GM13977 (cell line): ENCODE measurements around the gene KYNU.

Experiments
- DNase-seq: peaks from one replicate; pipeline ENCODE4 v3.0.0; 2012; ENCODE audit warnings: low spot score
- in situ Hi-C: fragments of 300-500 bp; cut with MboI; formaldehyde crosslinking; loops from one replicate; pipeline ENCODE4 v1.12.0; 2022; ENCODE audit warnings: low sequenced_read_pairs, low pct_unique_long_range_greater_than_20kb, mixed read lengths, inconsistent platforms; ENCODE audit not compliant: unreplicated experiment
- TF ChIP-seq, protein P1 (sequence below): IDR thresholded peaks from 2 replicates; pipeline ENCODE4 v1.5.1; 2012; ENCODE audit warnings: mild to moderate bottlenecking, control low read depth; ENCODE audit not compliant: insufficient read depth; ENCODE audit errors: extremely low read depth, missing control alignments

The KYNU gene

DNA sequence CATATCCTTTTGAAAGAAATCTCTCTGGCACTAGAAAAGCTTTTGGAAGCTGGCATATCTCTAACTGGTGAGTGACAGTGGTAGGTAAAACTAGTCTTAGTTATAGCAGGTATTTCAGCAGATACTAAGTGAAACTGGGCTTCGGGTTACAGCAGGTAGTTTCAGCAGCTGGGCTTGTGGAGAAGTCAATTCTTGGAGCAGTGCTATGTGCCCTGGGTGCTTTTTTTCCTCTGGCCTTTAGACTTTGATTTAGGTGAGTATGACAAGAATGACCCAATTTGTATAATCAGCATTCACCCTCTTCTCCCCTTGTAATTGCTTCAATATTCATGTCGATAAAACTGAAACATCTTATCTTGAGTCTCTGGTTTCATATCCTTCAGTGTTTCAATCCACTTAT lies 123.1 kb downstream of the KYNU start:
- in situ Hi-C loops: no loop called here
- TF ChIP-seq, protein P1, sequence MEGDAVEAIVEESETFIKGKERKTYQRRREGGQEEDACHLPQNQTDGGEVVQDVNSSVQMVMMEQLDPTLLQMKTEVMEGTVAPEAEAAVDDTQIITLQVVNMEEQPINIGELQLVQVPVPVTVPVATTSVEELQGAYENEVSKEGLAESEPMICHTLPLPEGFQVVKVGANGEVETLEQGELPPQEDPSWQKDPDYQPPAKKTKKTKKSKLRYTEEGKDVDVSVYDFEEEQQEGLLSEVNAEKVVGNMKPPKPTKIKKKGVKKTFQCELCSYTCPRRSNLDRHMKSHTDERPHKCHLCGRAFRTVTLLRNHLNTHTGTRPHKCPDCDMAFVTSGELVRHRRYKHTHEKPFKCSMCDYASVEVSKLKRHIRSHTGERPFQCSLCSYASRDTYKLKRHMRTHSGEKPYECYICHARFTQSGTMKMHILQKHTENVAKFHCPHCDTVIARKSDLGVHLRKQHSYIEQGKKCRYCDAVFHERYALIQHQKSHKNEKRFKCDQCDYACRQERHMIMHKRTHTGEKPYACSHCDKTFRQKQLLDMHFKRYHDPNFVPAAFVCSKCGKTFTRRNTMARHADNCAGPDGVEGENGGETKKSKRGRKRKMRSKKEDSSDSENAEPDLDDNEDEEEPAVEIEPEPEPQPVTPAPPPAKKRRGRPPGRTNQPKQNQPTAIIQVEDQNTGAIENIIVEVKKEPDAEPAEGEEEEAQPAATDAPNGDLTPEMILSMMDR: no peak
- DNase-seq: no peak

DNA sequence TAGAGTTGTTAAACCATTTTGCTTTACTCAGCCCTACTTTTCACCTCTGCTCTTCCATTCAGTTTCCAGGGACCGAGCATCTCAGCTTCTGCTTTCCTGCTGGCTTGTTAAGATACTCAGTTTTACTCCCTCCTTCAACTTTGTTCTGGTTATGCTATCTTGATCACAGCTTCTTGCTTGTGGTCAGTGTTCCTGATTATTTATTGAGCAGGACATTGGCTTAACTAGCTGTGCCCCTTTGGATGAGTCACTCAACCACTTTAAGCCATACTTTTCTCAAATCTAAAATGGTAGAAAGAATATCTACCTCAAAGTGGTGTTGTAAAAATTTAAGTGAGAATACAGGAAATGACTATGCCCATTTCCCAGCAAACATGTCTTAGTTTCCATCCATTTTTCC lies 124.0 kb downstream of the KYNU start:
- in situ Hi-C loops: no loop called here
- TF ChIP-seq, protein P1: no peak
- DNase-seq: no peak

DNA sequence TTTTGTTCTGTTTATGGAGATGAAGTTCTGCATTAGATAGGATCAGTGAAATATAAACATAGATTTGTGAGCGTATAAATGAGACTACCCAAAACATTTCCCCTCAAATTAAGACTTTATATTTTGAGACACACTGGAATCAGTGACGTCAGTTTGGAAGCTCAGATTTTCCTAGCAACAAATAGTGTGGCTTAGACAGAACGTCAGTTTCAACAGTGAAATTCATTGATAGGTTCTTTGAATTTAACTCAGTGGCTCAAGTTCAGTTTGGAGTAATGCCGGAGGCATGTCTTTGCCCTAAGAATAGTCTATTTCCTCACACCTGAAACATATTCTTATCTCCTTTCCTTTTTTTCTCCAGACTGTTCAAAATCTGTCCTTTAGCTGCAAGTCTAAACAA lies 138.2 kb downstream of the KYNU start:
- TF ChIP-seq, protein P1: no peak
- in situ Hi-C loops: no loop called here
- no peak for DNase-seq

DNA sequence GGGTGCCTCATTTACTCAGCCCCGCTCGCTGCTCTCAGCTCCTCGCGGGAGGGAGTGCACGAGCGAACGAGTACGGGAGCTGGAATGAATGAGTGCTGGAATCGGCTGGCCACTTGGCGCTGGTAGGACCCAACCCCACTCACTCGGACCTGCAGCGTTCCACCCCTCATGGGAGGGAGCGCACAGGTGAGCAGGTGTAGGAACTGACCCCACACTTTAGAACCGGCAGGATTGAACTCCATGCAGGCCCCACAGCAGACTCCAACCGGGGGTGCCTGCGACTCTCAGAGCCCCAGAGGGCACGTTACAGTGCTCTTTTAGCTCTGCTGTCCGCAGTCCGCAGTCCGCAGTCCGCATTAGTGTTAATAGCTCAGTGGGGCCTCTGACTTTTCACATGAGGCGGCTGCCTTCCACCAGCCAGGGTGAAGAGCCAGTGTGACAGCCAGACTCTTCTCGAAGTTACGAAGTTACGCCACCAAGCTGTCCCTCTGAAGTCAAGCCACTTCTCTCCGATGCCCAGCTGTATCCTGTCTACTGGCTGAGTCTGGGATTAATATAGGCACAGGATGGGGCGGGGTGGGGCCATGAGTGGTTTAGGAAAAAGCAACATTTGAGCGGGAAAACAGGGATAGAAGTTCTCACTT lies 149.1 kb downstream of the KYNU start:
- TF ChIP-seq, protein P1: no peak
- no peak for DNase-seq
- in situ Hi-C loops: no loop called here

DNA sequence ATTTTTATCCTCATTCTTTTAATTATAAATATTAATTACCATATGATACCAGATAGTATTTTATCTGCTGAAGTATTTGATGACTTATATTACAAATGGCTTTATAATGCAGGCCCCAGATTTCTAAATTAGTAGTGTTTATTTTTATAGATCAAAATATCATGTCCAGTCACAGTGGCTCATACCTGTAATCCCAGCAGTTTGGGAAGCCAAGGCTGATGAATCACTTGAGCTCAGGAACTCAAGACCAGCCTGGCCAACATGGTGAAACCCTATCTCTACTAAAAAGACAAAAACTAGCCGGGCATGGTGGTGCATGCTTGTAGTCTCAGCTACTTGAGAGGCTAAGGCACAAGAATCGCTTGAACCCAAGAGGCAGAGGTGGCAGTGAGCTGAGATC lies 151.7 kb downstream of the KYNU start:
- DNase-seq: no peak
- in situ Hi-C loops: no loop called here
- TF ChIP-seq, protein P1: no peak

DNA sequence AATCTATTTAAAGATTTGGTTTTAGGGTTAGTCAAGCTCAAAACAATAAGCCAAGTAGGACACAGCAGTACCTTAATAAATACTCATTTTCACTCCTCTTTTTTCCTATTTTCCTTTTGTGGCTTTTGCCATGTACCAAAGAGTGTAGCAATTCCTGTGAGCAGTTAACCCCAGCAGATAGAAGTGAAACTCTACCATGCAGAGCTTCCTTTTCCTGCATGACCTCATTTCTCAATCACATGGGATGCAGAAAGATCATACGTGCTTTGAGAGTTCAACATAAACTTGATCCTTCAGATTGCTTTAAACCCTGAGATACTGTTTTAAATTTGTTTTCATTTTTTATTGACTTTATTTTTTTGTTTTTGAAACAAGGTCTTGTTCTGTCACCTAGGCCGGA lies 152.7 kb downstream of the KYNU start:
- DNase-seq: no peak

More for the DNA sequence above, 152.7 kb downstream of the KYNU start:
- TF ChIP-seq, protein P1: no peak
- in situ Hi-C loops: no loop called here
